ENCODE data around the gene TPSB2.

Gene TPSB2

GRCh38 chr16:1218930-1219611 is 10.9 kb downstream of the TPSB2 start:
- no peak for DNase-seq

- no peak for DNase-seq
Observed at GRCh38 chr16:1218061-1218929, 11.7 kb downstream of the TPSB2 start.

GRCh38 chr16:1217526-1217925 is 12.5 kb downstream of the TPSB2 start:
- no peak for DNase-seq

- no peak for DNase-seq
Observed at GRCh38 chr16:1216681-1217400, 13.1 kb downstream of the TPSB2 start.

- DNase-seq = no peak
Observed at GRCh38 chr16:1216296-1216619, 13.7 kb downstream of the TPSB2 start.

GRCh38 chr16:1215574-1216295 is 14.2 kb downstream of the TPSB2 start:
- no peak for DNase-seq

GRCh38 chr16:1214719-1215118 is 15.3 kb downstream of the TPSB2 start:
- DNase-seq = no peak

- no peak for DNase-seq
Observed at GRCh38 chr16:1213796-1214372, 16.1 kb downstream of the TPSB2 start.

- DNase-seq = no peak
Observed at GRCh38 chr16:1213231-1213630, 16.8 kb downstream of the TPSB2 start.

GRCh38 chr16:1212616-1213194 is 17.3 kb downstream of the TPSB2 start:
- DNase-seq = no peak

- no peak for DNase-seq
Observed at GRCh38 chr16:1211451-1212268, 18.3 kb downstream of the TPSB2 start.

- no peak for DNase-seq
Observed at GRCh38 chr16:1210461-1210860, 19.5 kb downstream of the TPSB2 start.

GRCh38 chr16:1209081-1209480 is 20.9 kb downstream of the TPSB2 start:
- no peak for DNase-seq

GRCh38 chr16:1208239-1208830 is 21.6 kb downstream of the TPSB2 start:
- DNase-seq = no peak

GRCh38 chr16:1206786-1207185 is 23.2 kb downstream of the TPSB2 start:
- DNase-seq = no peak

- no peak for DNase-seq
Observed at GRCh38 chr16:1206326-1206725, 23.7 kb downstream of the TPSB2 start.

- no peak for DNase-seq
Observed at GRCh38 chr16:1204933-1205332, 25.1 kb downstream of the TPSB2 start.

- no peak for DNase-seq
Observed at GRCh38 chr16:1202274-1202673, 27.7 kb downstream of the TPSB2 start.

GRCh38 chr16:1201444-1201843 is 28.5 kb downstream of the TPSB2 start:
- DNase-seq = no peak

- no peak for DNase-seq
Observed at GRCh38 chr16:1200014-1200627, 29.9 kb downstream of the TPSB2 start.

Data from NCI-H1417 treated with DMSO at 0.1 percent for 48 hours (cell line).